Fibroblast of pulmonary artery (primary cell): ENCODE results near the gene CLIP1.

Source experiments
- DNase-seq: peaks from one replicate; pipeline ENCODE4 v3.0.0-alpha.2; 2010; ENCODE audit warnings: low read depth
- H3K4me3 ChIP-seq: replicated peaks from 2 replicates; pipeline ENCODE4 v1.5.1; 2011; ENCODE audit warnings: low read depth, mild to moderate bottlenecking, control low read depth, low read length, moderate library complexity
- TF ChIP-seq, protein P1 (sequence below): IDR thresholded peaks from 2 replicates; pipeline ENCODE4 v1.5.1; 2011; ENCODE audit warnings: mild to moderate bottlenecking, control low read depth, low read length, inconsistent platforms; ENCODE audit errors: missing control alignments

CLIP1 gene

DNA sequence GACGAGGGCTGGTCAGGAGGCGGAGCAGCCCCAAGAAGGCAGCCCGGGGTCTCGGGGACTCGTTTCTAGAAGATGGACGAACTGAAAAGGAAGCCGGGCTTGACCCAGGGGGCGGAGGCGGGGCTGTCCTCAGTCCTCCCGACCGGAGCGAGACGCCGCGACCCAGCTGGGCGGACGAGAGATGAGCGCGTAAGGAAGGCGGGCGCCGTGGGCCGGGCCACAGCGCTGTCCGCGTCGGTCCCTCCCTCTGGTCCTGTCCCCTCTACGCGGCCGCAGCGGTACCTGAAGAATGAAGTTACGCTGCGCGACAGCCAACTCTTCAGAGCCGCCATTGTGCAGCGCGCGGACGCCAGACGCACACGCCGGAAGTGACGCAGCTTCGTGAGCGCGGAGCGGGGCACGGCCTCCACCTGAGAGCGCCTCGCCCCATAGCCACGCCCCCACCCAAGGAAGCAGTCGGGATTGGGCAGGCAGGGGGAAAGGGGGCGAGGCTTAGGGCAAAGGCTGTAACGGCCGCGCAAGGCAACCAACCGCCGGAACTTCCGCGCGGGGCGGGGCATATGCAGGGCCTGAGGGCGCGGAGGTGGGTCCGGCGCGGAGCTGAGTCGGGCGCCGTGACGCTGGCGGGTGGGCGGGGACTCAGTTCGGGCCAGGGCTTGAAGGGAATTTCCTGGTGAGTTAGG, 196.6 kb downstream of the CLIP1 start, which contains the start of gene DIABLO:
Gene DIABLO, minus strand, starts transcription at position 370 of the 683 bp plus-strand sequence. Its CDS starts 38 bp downstream, at position 332.
- DNase-seq, result peak; percentile 99
- TF ChIP-seq, protein P1, sequence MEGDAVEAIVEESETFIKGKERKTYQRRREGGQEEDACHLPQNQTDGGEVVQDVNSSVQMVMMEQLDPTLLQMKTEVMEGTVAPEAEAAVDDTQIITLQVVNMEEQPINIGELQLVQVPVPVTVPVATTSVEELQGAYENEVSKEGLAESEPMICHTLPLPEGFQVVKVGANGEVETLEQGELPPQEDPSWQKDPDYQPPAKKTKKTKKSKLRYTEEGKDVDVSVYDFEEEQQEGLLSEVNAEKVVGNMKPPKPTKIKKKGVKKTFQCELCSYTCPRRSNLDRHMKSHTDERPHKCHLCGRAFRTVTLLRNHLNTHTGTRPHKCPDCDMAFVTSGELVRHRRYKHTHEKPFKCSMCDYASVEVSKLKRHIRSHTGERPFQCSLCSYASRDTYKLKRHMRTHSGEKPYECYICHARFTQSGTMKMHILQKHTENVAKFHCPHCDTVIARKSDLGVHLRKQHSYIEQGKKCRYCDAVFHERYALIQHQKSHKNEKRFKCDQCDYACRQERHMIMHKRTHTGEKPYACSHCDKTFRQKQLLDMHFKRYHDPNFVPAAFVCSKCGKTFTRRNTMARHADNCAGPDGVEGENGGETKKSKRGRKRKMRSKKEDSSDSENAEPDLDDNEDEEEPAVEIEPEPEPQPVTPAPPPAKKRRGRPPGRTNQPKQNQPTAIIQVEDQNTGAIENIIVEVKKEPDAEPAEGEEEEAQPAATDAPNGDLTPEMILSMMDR, result no peak

More for the DNA sequence above, 196.6 kb downstream of the CLIP1 start, which contains the start of gene DIABLO:
- H3K4me3 ChIP-seq, result peak within 1 kb of the TSS; percentile 95
